VCaP (cell line): Measurements from ENCODE around the gene FNIP2.
"Not testable (repeated sequence)": the region's sequence is repeated elsewhere in the genome, so short reads cannot be mapped to it uniquely, and the experiment has no call there.

Experiments used
- H3K27ac ChIP-seq: fragments of 450-650 bp; 2 replicates; pipeline ENCODE4 v1.5.1; 2017
- CTCF ChIP-seq: fragments of 450-650 bp; conservative IDR thresholded peaks from 2 replicates; pipeline ENCODE4 v1.5.1; 2017; ENCODE audit warnings: mild to moderate bottlenecking, moderate library complexity

The FNIP2 gene

GRCh38 chr4:158756588-158756987, 12.2 kb upstream of the FNIP2 start:
- no peak for TF ChIP-seq CTCF
- H3K27ac ChIP-seq, result no peak overlapping the region

GRCh38 chr4:158758142-158758541, 10.7 kb upstream of the FNIP2 start:
- no peak for TF ChIP-seq CTCF
- H3K27ac ChIP-seq, result no peak overlapping the region

DNA sequence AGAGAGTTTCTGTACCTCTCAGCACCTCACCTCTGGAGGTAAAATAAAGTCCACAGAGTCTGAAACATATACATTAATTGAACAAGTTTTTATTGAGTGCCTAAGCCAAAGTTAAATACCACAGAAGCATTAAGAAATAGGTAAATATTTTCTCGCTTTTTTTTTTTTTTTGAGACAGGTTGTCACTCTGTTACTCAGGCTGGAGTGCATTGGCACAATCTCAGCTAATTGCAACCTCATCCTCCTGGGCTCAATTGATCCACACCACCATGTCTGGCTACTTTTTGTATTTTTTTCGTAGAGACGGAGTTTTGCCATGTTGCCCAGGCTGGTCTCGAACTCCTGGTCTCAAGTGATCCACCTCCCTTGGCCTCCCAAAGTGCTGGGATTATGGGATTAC, 10.1 kb upstream of the FNIP2 start:
- TF ChIP-seq CTCF, result no peak

DNA sequence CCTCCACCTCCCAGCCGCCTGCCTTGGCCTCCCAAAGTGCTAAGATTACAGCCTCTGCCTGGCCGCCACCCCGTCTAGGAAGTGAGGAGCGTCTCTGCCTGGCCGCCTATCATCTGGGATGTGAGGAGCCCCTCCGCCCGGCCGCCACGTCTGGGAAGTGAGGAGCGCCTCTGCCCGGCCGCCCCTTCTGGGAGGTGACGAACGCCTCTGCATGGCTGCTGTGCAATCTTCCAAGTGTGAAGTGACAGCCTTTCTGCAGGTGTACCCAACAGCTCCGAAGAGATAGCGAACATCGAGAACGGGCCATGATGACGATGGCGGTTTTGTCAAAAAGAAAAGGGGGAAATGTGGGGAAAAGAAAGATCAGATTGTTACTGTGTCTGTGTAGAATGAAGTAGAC, 9.3 kb upstream of the FNIP2 start:
- not testable (repeated sequence) for H3K27ac ChIP-seq

More for the DNA sequence above, 10.1 kb upstream of the FNIP2 start:
- H3K27ac ChIP-seq, result no peak overlapping the region

DNA sequence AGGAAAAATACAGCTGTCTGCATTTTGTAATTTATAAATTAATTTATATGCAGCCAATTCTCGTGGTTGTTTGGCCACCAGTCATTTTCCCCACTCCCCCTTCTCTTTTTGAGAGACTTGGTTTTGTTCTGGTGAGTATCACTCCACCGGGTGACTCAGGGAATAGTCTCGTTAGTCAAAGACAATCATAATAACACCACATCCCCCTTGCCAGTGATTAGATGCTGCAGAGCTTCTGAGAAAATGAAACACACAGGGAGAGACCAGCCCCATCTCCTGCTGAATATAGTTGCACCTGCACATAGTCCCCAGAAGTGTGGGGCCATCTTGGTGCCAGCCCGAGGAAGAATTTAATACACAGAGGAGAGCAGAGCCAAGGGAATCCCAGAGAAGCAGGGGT, 8.0 kb upstream of the FNIP2 start:
- no peak overlapping the region for H3K27ac ChIP-seq
- no peak for TF ChIP-seq CTCF

DNA sequence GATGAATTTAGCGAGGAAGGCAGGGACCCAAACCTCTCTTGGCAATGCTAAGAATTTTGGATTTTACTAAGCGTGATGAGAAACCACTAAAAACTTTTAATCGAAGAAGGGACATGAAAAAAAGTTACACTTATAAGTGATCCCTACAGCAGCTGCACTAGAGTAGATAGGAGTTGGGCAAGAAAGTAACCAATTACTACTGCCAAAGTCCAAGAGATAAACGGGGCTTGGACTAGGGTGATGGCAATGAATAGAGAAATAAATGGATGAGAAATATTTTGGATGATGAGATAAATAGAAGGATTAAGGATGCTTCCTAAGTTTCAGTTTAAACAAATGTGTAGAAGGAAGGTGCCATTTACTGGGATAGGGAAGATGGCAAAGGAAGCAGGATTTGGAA, 6.3 kb upstream of the FNIP2 start:
- TF ChIP-seq CTCF, result no peak
- H3K27ac ChIP-seq, result no peak overlapping the region

DNA sequence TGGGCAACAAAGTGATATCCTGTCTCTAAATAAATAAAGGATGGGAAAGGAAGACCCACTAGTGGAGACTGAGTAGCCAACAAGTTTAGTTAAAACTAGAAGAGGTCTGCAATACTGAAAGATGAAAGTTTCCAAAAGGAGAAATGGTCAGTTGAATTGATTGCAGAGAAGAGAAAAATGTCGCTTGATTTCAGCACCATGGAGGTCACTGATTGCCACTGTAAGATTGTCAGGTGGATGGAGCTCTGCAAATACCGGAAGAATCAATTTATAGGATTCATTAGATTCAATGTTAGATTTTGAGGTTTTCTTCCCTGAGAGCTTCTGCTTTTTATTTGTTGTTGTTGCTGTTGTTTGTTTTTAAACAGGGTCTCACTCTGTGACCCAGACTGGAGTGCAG, 5.4 kb upstream of the FNIP2 start:
- TF ChIP-seq CTCF, result no peak
- no peak overlapping the region for H3K27ac ChIP-seq

GRCh38 chr4:158766434-158767044, 2.3 kb upstream of the FNIP2 start:
- no peak overlapping the region for H3K27ac ChIP-seq
- no peak for TF ChIP-seq CTCF
